ENCODE data around the gene REEP1.

DNA sequence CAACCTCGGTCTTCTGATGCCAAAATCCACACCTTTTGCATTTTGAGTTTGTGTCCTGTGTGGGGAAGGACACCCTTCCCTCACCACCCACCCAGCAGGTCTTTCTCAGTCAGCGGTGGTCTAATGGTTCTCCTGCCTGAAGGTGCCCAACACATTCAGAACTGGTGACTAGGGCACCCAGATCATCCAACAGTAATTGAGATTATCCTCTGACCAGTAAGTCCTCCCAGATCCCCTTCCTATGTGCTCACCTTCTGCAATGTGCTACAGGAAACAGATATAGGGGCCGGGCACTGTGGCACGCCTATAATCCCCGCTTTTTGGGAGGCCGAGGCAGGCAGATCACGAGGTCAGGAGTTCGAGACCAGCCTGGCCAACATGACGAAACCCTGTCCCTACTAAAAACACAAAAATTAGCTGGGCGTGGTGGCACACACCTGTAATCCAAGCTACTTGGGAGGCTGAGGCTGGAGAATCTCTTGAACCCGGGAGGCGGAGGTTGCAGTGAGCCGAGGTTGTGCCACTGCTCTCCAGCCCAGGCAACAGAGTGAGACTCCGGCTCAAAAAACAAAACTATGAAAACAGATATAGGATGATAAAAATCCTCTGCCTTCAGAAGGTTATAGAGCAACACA is 56.2 kb downstream of the REEP1 start:
- TF ChIP-seq, protein P1, sequence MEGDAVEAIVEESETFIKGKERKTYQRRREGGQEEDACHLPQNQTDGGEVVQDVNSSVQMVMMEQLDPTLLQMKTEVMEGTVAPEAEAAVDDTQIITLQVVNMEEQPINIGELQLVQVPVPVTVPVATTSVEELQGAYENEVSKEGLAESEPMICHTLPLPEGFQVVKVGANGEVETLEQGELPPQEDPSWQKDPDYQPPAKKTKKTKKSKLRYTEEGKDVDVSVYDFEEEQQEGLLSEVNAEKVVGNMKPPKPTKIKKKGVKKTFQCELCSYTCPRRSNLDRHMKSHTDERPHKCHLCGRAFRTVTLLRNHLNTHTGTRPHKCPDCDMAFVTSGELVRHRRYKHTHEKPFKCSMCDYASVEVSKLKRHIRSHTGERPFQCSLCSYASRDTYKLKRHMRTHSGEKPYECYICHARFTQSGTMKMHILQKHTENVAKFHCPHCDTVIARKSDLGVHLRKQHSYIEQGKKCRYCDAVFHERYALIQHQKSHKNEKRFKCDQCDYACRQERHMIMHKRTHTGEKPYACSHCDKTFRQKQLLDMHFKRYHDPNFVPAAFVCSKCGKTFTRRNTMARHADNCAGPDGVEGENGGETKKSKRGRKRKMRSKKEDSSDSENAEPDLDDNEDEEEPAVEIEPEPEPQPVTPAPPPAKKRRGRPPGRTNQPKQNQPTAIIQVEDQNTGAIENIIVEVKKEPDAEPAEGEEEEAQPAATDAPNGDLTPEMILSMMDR (IDR thresholded peaks at IDR 0.05 in 8 of 11, conservative IDR thresholded peaks at IDR 0.05 in 3 of 11): no peak
- TF ChIP-seq POLR2A (IDR thresholded peaks at IDR 0.05): no peak
- TF ChIP-seq POLR2AphosphoS5 (IDR thresholded peaks at IDR 0.05): no peak
